HG03460 (cell line): ENCODE data around the gene UPK3A.

Experiments used
- ATAC-seq: cut with Tn5 transposase; IDR thresholded peaks from one replicate; pipeline ENCODE4 v1.9.1; 2021; ENCODE audit not compliant: unreplicated experiment

UPK3A gene

GRCh38 chr22:45308391-45308956 lies 23.7 kb downstream of the UPK3A start:
- no peak for ATAC-seq

- ATAC-seq: no peak
These were observed 24.2 kb downstream of the UPK3A start for GRCh38 chr22:45308957-45309421.

- peak; percentile 65 for ATAC-seq
These were observed 24.9 kb downstream of the UPK3A start, which contains the start of gene FAM118A for GRCh38 chr22:45309422-45310227. FAM118A (plus strand) TSS chr22:45309934; CDS start chr22:45322380, 12,446 bp downstream.

GRCh38 chr22:45310331-45310976 lies 25.7 kb downstream of the UPK3A start:
- ATAC-seq: no peak

- ATAC-seq: no peak
These were observed 26.3 kb downstream of the UPK3A start for GRCh38 chr22:45310977-45311531.

GRCh38 chr22:45312415-45312814 lies 27.7 kb downstream of the UPK3A start:
- no peak for ATAC-seq

- ATAC-seq: no peak
These were observed 28.1 kb downstream of the UPK3A start for GRCh38 chr22:45312856-45313255.

- ATAC-seq: no peak
These were observed 29.4 kb downstream of the UPK3A start for GRCh38 chr22:45314054-45314721.

GRCh38 chr22:45314786-45315185 lies 30.0 kb downstream of the UPK3A start:
- no peak for ATAC-seq

- no peak for ATAC-seq
These were observed 32.2 kb downstream of the UPK3A start for GRCh38 chr22:45316796-45317526.

GRCh38 chr22:45317551-45318167 lies 32.9 kb downstream of the UPK3A start:
- no peak for ATAC-seq

GRCh38 chr22:45318168-45318557 lies 33.4 kb downstream of the UPK3A start:
- ATAC-seq: peak; percentile 59

GRCh38 chr22:45318558-45319323 lies 34.0 kb downstream of the UPK3A start:
- ATAC-seq: peak; percentile 30

- no peak for ATAC-seq
These were observed 34.6 kb downstream of the UPK3A start for GRCh38 chr22:45319324-45319685.

GRCh38 chr22:45320357-45320976 lies 35.7 kb downstream of the UPK3A start:
- no peak for ATAC-seq

- no peak for ATAC-seq
These were observed 37.1 kb downstream of the UPK3A start for GRCh38 chr22:45321827-45322226.

- no peak for ATAC-seq
These were observed 38.2 kb downstream of the UPK3A start for GRCh38 chr22:45322873-45323525.

- ATAC-seq: no peak
These were observed 38.9 kb downstream of the UPK3A start for GRCh38 chr22:45323695-45324094.
